GM18867 (cell line): ENCODE measurements around the gene LRRC53.

ENCODE experiments used
- ATAC-seq: cut with Tn5 transposase; IDR thresholded peaks from one replicate; pipeline ENCODE4 v1.9.1; 2021; ENCODE audit warnings: mild to moderate bottlenecking, moderate library complexity; ENCODE audit not compliant: unreplicated experiment

Gene LRRC53

GRCh38 chr1:74504125-74504932, 8.1 kb downstream of the LRRC53 start:
- peak; percentile 93 for ATAC-seq

GRCh38 chr1:74502858-74503257, 9.6 kb downstream of the LRRC53 start:
- ATAC-seq = no peak

- ATAC-seq = peak; percentile 41
Observed at GRCh38 chr1:74502432-74502831, 10.0 kb downstream of the LRRC53 start.

GRCh38 chr1:74498901-74499300, 13.5 kb downstream of the LRRC53 start:
- ATAC-seq = no peak

- ATAC-seq = no peak
Observed at GRCh38 chr1:74496669-74497068, 15.7 kb downstream of the LRRC53 start.

GRCh38 chr1:74486036-74486435, 26.4 kb downstream of the LRRC53 start:
- no peak for ATAC-seq

GRCh38 chr1:74485622-74486021, 26.8 kb downstream of the LRRC53 start:
- no peak for ATAC-seq

GRCh38 chr1:74481607-74482006, 30.8 kb downstream of the LRRC53 start:
- no peak for ATAC-seq

- no peak for ATAC-seq
Observed at GRCh38 chr1:74480068-74480467, 32.3 kb downstream of the LRRC53 start.

GRCh38 chr1:74478979-74479378, 33.4 kb downstream of the LRRC53 start:
- no peak for ATAC-seq

GRCh38 chr1:74474585-74474984, 37.8 kb downstream of the LRRC53 start:
- no peak for ATAC-seq

GRCh38 chr1:74471470-74471869, 40.9 kb downstream of the LRRC53 start:
- no peak for ATAC-seq

- ATAC-seq = no peak
Observed at GRCh38 chr1:74470936-74471335, 41.5 kb downstream of the LRRC53 start.

- ATAC-seq = no peak
Observed at GRCh38 chr1:74470251-74470650, 42.2 kb downstream of the LRRC53 start.

- ATAC-seq = no peak
Observed at GRCh38 chr1:74468982-74469603, 43.3 kb downstream of the LRRC53 start.

GRCh38 chr1:74467786-74468377, 44.5 kb downstream of the LRRC53 start:
- no peak for ATAC-seq

- ATAC-seq = no peak
Observed at GRCh38 chr1:74465193-74465681, 47.2 kb downstream of the LRRC53 start.

- no peak for ATAC-seq
Observed at GRCh38 chr1:74464037-74464436, 48.4 kb downstream of the LRRC53 start.

- ATAC-seq = peak; percentile 84
Observed at GRCh38 chr1:74463333-74463988, 49.0 kb downstream of the LRRC53 start.

- no peak for ATAC-seq
Observed at GRCh38 chr1:74457253-74457652, 55.2 kb downstream of the LRRC53 start.

- ATAC-seq = no peak
Observed at GRCh38 chr1:74455390-74455789, 57.0 kb downstream of the LRRC53 start.
